Activated CD4-positive, alpha-beta T cell treated with anti-CD3 and anti-CD28 coated beads for 48 hours (primary cell): ENCODE data around the gene CA6.
"Not testable (repeated sequence)": the region's sequence is repeated elsewhere in the genome, so short reads cannot be mapped to it uniquely, and the experiment has no call there.

ENCODE experiments used
- DNase-seq: peaks from one replicate; pipeline ENCODE4 v3.0.0-alpha.2; 2020

CA6 gene

DNA sequence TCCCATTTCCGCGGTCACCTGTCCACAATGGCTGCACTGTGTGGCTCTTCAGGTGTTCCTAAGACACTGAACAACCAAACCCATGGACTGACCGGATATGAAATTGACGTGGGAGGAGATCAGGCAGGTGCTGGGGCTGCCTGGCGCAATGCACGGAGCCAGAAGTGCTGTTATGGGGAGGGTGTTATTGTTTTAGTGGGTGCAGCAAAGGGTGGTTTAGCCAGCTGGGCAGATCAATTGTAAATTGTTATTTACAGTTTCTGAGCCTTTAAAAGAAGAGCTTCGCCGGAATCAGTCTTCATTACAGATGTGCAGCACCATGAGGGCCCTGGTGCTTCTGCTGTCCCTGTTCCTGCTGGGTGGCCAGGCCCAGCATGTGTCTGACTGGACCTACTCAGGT lies at the start of gene CA6:
CA6 (plus strand) TSS at position 301 of the 400 bp plus-strand sequence; CDS start at position 320, 19 bp downstream.
- no peak for DNase-seq

- DNase-seq: not testable (repeated sequence)
Observed at GRCh38 chr1:8896775-8897174, 48.9 kb upstream of the CA6 start.

- not testable (repeated sequence) for DNase-seq
Observed at GRCh38 chr1:8897505-8897904, 48.2 kb upstream of the CA6 start.

- DNase-seq: not testable (repeated sequence)
Observed at GRCh38 chr1:8898418-8898817, 47.2 kb upstream of the CA6 start.

GRCh38 chr1:8899046-8899445 lies 46.6 kb upstream of the CA6 start:
- no peak for DNase-seq

DNA sequence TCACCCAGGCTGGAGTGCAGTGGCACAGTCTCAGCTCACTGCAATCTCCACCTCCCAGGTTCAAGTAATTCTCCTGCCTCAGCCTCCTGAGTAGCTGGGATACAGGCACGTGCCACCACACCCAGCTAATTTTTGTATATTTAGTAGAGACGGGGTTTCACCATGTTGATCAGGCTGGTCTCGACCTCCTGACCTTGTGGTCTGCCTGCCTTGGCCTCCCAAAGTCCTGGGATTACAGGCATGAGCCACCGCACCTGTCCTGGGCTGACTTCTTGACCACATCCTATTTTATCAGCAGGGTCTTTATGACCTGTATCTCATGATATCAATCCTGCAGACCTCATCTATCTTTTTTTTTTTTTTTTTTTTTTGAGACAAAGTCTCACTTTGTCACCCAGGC lies 45.0 kb upstream of the CA6 start:
- DNase-seq: not testable (repeated sequence)

- no peak for DNase-seq
Observed at GRCh38 chr1:8902765-8903164, 42.9 kb upstream of the CA6 start.

GRCh38 chr1:8903410-8903809 lies 42.3 kb upstream of the CA6 start:
- DNase-seq: peak; percentile 40

- DNase-seq: no peak
Observed at GRCh38 chr1:8903908-8904650, 41.6 kb upstream of the CA6 start.

- DNase-seq: no peak
Observed at GRCh38 chr1:8905582-8906191, 40.0 kb upstream of the CA6 start.

GRCh38 chr1:8908388-8909151 lies 37.1 kb upstream of the CA6 start:
- no peak for DNase-seq

DNA sequence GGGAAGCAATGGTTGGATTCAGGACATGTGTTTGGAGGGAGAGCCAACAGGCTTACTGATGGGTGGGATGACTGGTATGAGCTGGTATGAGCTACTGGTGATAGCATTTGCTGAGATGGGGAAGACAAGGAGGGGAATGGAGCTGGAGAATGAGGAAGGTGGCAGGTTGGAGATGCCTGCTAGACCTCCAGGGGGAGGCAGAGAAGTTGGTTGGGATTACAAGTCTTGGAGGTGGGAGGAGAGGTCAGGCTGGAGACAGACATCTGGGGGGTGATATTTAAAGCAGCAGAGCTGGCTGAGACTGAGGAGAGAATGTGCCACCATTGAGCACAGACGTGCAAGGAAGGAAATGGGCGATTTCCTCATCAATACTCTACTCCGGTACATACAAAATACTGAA lies 35.3 kb upstream of the CA6 start:
- no peak for DNase-seq

- no peak for DNase-seq
Observed at GRCh38 chr1:8910914-8911313, 34.8 kb upstream of the CA6 start.

DNA sequence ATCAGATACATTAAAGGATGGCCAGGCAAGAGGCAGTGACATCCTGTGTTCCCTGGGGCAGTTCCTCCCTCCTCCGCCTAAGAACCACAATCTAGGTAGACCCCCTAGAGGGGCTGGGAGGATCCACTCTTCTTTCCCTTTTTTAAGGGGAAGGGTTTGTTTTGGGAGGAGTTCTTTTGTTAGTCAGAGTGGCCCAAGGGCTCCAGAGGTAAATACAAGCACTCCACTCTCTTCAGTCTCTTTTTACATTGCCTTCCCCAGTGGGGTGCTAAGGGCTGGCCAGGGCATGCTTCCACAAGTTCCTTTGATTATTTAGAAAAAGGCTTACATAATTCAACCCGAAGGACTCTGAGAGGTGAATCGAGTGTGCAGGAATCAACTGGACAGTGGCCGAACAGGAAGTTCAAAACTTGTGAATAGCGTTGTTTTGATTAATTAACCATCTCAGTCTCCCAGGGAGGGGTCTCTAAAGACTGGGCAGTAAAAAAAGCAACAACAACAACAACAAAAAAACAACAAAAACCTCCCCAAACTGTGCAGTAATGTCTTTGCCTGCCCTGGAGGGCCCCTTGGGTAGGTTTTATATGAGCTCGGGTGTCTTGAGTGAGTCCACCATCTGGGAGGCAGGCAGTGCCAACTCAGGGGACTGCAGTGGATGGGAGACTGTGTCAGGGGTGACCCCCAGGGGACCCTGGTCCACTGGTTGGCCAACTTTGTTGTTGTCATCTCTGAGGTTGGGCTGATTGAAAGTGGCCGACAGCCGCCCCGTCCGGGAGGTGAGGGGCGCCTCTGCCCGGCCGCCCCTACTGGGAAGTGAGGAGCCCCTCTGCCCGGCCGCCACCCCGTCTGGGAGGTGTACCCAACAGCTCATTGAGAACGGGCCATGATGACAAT lies 34.0 kb upstream of the CA6 start:
- DNase-seq: no peak

DNA sequence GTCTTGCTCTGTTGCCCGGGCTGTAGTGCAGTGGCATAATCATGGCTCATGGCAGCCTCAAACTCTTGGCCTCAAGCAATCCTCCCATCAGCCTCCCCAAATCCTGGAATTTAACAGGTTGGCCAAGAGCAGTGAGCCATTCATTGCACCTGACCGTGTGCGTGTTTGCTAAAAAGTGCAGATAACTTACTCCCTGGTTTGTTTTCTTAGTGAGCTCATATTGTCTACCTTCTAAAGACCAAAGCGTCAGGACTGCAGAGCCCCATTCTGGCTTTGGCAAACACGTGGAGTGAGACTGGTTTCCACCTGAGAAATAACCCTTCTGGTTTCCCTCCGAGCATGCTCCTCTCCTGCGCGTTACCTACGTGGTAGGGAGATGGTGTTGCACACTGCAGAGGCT lies 32.2 kb upstream of the CA6 start:
- DNase-seq: no peak

- DNase-seq: no peak
Observed at GRCh38 chr1:8914466-8914865, 31.2 kb upstream of the CA6 start.

GRCh38 chr1:8915446-8915845 lies 30.2 kb upstream of the CA6 start:
- no peak for DNase-seq

DNA sequence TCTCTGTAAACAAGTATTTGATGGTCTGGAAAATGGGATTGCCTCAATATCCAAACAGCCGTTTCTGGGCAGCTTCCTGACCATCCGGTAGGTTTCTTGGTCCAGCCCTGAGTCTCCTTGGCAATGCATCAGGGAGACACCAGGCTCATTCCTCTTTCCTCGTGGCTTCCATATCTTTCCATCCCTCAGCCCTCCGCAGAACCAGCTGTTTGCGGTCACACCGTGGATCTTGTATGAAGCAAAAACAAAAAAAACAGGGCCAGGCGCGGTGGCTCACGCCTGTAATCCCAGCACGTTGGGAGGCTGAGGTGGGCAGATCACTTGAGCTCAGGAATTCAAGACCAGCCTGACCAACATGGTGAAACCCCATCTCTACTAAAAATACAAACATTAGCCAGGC lies 28.1 kb upstream of the CA6 start:
- not testable (repeated sequence) for DNase-seq

DNA sequence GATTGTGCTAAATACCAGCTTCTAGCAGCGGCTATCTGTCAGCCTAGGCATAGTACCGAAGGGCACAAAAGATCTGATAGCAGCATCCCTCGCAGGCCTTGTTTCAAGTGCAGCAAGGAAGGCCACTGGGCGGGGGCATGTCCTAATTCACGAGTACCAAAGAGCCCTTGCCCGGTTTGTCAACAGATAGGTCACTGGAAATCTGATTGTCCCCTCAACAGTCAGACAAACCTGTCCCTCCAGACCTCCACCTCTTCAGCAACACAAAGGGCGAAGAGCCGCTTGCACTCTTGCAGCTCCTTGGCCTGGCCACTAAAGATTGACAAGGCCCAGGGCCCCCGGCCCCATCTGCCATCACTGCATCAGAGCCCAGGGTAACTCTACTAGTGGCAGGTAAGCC lies 22.7 kb upstream of the CA6 start:
- DNase-seq: no peak

DNA sequence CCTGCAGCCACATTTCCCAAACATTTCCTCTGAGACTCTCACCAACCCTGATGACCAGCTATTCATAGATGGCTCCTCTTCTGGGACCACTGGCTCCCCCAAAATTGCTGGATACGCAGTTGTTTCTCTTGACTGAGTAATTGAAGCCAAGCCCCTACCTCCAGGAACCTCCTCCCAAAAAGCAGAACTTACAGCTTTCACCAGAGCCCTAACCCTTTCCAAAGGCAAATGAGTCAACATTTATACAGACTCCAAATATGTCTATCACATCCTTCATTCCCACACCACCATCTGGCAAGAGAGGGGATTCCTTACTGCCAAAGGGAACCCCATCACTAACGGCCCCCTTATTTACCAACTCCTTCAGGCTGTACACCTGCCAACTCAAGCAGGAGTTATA lies 20.3 kb upstream of the CA6 start:
- DNase-seq: no peak

DNA sequence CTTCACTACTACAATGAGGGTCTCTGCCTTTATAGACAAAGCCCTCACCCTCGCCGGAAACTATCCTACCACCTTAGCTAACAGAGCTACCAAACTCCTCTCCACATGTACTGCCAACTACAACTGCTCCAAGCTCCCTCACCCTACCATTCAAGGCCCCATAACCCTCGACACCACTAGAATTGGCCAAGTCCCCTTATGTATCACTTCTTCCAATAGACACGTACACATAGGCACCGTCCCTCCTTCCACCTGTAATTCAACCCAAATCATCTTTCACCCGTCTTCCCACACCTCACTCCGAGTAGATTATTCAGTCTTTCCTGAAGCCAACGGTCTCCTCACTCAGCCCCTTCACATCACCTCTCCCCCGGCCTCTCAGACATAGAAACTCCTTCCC lies 19.7 kb upstream of the CA6 start:
- no peak for DNase-seq

DNA sequence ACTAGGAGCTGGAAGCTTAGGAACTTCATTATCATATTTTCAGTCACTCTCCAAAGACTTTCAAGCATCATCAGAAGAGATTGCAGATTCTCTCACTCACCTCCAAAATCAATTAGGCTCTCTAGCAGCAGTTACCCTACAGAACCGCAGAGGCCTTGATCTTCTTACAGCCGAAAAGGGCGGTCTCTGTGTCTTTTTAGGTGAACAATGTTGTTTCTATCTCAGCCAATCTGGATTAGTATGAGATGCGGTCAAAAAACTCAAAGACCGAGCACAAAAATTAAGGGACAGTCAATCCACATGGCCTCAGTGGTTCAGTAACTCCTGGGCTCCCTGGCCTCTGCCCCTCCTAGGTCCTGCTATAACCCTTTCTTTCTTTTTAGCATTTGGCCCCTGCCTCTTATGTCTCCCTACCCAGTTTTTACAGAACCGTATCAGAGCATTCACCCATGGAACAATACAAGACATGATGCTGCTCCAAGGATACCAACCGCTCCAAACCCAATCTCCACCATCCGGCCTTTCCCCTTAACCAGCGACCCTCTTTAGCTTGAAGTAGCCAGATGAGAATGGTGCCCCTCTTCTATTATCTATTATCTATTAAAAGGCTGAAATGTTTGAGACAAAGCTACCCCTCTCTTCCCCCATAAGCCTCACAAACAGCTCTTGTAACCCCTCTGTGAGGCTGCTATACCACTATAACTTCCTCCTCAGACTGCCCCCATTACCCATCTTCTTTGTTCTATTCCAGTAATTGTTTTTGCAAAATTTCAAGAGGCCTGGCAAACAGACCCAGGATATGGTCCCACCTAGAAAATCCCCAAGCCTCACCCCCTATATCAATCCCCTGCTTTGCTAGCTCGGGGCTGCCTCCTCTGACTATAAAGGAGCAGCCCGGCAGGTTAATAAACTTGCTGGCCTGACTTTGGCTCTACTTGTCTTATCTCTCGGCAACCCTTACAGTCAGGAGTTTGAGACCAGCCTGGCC lies 18.7 kb upstream of the CA6 start:
- no peak for DNase-seq
